Measurements from ENCODE around the gene FBN2. TPM values are rescaled to one million over a fixed set of nuclear protein-coding genes. Genes with fewer than 3 reads are reported as not detected.

Gene FBN2
- total RNA-seq, 1 donor from 2014 or later = 0.49 TPM

DNA sequence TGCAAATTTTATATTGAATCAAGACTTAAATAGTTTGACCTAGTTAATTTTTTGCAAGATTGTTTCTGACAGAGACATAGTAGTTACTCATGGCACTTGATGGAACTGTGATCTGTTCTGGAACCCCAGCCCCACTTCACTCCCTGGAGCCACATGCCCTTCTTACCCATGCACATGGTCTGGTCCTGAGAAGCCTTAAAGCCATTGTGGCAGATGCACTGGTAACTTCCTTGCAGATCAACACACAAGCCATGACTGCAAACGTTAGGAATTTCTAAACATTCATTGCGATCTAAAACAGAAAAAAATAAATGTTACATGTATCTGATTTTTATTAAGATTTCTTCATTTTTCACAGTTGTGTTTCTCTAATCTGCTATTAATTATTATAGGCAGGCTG is 233.3 kb downstream of the FBN2 start:
- no peak for DNase-seq (ENCODE audit: extremely low spot score in 2 of 2)
- no peak for TF ChIP-seq POLR2A (IDR thresholded peaks at IDR 0.05)
- TF ChIP-seq, protein P1, sequence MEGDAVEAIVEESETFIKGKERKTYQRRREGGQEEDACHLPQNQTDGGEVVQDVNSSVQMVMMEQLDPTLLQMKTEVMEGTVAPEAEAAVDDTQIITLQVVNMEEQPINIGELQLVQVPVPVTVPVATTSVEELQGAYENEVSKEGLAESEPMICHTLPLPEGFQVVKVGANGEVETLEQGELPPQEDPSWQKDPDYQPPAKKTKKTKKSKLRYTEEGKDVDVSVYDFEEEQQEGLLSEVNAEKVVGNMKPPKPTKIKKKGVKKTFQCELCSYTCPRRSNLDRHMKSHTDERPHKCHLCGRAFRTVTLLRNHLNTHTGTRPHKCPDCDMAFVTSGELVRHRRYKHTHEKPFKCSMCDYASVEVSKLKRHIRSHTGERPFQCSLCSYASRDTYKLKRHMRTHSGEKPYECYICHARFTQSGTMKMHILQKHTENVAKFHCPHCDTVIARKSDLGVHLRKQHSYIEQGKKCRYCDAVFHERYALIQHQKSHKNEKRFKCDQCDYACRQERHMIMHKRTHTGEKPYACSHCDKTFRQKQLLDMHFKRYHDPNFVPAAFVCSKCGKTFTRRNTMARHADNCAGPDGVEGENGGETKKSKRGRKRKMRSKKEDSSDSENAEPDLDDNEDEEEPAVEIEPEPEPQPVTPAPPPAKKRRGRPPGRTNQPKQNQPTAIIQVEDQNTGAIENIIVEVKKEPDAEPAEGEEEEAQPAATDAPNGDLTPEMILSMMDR (IDR thresholded peaks at IDR 0.05) = no peak
- TF ChIP-seq POLR2AphosphoS5 (IDR thresholded peaks at IDR 0.05; ENCODE audit: insufficient read depth in 1 of 2, low read depth in 1 of 2) = no peak
- no peaks in the 10 kb centered on the region for H3K36me3 ChIP-seq
- intact Hi-C loops (cut with DNase I) = loop anchor here (10.0 kb wide), 1 partner anchor 1730 kb away; no protein-coding TSS in a partner anchor
- H3K27ac ChIP-seq = no peak overlapping the region
- H3K9me3 ChIP-seq = no peaks in the 10 kb centered on the region
- H3K27me3 ChIP-seq = no peaks in the 10 kb centered on the region
- no peaks in the 10 kb centered on the region for H3K4me1 ChIP-seq
- H3K4me3 ChIP-seq = no peak overlapping the region

DNA sequence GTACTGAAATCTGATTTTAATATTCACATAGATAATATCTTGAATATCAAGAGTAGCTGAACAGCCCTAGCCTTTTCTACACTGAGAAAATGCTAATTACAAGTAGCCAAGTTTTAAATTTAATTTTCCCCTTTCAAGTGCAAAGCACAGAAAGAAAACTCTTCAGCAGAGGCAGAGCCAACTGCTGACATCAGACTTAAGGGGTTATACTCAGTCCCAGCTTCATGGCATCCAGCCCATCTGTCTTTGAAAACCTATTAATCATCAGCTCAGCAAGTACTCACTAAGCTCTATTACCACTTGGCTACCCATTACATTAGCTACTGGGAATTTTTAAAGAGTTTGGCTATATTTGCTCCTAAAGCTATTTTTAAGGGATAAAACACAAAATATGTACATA is 234.0 kb downstream of the FBN2 start:
- intact Hi-C loops (cut with DNase I) = loop anchor here (10.0 kb wide), 1 partner anchor 1729 kb away; no protein-coding TSS in a partner anchor

DNA sequence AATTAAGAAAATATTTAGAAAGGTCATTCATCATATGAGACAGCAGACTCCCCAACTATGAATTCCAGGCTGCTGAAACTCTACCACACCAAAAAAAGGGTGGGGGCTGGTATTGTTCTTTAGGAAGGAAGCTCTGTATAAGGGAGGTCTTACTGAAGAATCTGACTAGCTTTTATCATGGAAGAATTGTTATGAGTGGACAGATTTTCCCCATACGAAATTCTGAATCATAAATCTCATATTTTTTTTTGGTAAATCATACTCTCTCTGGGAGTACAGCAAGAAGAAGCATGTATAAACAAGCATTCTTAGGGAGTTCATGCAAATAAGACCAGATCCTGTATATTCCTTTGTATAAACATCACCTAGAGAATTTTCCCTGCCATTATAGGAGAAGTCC is 234.5 kb downstream of the FBN2 start:
- Histone ChIP-seq H3K36me3 (no peaks in the 10 kb centered on the region), H3K4me3 (no peak overlapping the region), H3K27me3 (no peaks in the 10 kb centered on the region), H3K9me3 (no peaks in the 10 kb centered on the region), H3K4me1 (no peaks in the 10 kb centered on the region), H3K27ac (no peak overlapping the region)
- no peak for DNase-seq (ENCODE audit: extremely low spot score in 2 of 2)
- no peak for TF ChIP-seq POLR2AphosphoS5 (IDR thresholded peaks at IDR 0.05; ENCODE audit: insufficient read depth in 1 of 2, low read depth in 1 of 2)
- no peak for TF ChIP-seq POLR2A (IDR thresholded peaks at IDR 0.05)
- TF ChIP-seq, protein P1 (IDR thresholded peaks at IDR 0.05) = no peak
- intact Hi-C loops (cut with DNase I) = loop anchor here (10.0 kb wide), 1 partner anchor 1729 kb away; no protein-coding TSS in a partner anchor

More for the DNA sequence above, 234.0 kb downstream of the FBN2 start:
- Histone ChIP-seq H3K4me1 (no peaks in the 10 kb centered on the region), H3K27me3 (no peaks in the 10 kb centered on the region), H3K27ac (no peak overlapping the region), H3K4me3 (no peak overlapping the region), H3K9me3 (no peaks in the 10 kb centered on the region), H3K36me3 (no peaks in the 10 kb centered on the region)
- no peak for TF ChIP-seq POLR2AphosphoS5 (IDR thresholded peaks at IDR 0.05; ENCODE audit: insufficient read depth in 1 of 2, low read depth in 1 of 2)
- no peak for DNase-seq (ENCODE audit: extremely low spot score in 2 of 2)

DNA sequence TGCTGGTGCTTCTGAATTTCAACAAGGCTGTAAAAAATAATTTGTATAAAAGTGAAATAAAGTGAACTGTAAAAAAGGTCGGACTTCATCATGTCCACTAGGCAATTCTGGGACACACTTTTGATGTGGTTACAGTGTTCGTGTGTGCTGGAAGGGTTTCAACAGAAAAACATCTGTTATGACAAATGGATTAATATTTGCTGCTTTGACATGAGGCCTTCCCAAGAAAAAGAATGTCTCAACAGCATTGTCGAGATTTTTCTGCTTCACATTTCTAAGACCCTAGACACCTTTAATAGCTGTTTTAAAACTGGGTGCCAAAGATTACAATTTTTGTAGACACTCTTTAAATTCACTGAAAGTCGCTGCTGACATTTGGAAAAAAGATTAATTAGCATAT is 237.9 kb downstream of the FBN2 start:
- Histone ChIP-seq H3K9me3 (no peaks in the 10 kb centered on the region), H3K36me3 (no peaks in the 10 kb centered on the region), H3K4me3 (no peak overlapping the region), H3K4me1 (no peaks in the 10 kb centered on the region), H3K27ac (no peak overlapping the region), H3K27me3 (no peaks in the 10 kb centered on the region)
- no peak for DNase-seq (ENCODE audit: extremely low spot score in 2 of 2)
- intact Hi-C loops (cut with DNase I) = loop anchor here (10.0 kb wide), 1 partner anchor 1725 kb away; no protein-coding TSS in a partner anchor
- TF ChIP-seq POLR2AphosphoS5 (IDR thresholded peaks at IDR 0.05; ENCODE audit: insufficient read depth in 1 of 2, low read depth in 1 of 2) = no peak

DNA sequence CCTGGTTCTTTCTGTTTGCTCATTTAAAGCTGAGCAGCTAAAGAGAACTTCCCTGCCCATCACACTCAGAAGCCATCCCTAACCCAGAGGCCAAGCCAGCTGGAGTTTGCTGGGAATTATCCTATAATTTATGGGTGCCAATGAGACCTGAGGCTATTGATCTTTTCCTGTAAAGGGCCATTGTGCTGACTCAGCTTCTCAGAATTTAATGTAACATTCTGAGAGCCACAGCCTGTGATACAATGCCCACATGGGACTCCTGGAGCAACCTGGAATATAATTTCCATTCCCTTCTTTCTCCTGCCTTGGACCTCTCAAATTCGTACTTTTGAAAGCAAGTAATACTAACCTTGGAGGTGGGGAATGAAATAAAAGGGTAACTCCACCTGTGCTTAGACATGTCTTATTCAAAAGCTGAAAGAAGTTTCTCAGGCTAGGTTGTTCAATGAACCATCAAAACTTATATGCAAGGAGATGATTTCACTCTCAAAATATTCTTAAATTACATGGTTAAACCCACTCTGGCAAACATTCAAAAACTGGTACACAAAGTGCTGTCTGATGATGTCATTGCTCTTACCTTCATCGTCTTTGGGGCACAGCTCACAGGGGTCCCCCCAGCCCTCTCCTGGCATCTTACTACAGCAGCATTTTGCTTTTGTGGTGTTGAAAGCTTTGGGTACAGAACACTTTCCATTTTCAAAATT is 247.7 kb downstream of the FBN2 start:
- Histone ChIP-seq H3K4me3 (no peak overlapping the region), H3K4me1 (no peaks in the 10 kb centered on the region), H3K27ac (no peak overlapping the region), H3K27me3 (no peaks in the 10 kb centered on the region), H3K9me3 (no peaks in the 10 kb centered on the region), H3K36me3 (no peaks in the 10 kb centered on the region)
- no peak for DNase-seq (ENCODE audit: extremely low spot score in 2 of 2)
- intact Hi-C loops (cut with DNase I) = no loop called here
- TF ChIP-seq POLR2A (IDR thresholded peaks at IDR 0.05) (no peak), POLR2AphosphoS5 (IDR thresholded peaks at IDR 0.05; ENCODE audit: insufficient read depth in 1 of 2, low read depth in 1 of 2) (no peak)
- TF ChIP-seq, protein P1 (IDR thresholded peaks at IDR 0.05) = no peak

DNA sequence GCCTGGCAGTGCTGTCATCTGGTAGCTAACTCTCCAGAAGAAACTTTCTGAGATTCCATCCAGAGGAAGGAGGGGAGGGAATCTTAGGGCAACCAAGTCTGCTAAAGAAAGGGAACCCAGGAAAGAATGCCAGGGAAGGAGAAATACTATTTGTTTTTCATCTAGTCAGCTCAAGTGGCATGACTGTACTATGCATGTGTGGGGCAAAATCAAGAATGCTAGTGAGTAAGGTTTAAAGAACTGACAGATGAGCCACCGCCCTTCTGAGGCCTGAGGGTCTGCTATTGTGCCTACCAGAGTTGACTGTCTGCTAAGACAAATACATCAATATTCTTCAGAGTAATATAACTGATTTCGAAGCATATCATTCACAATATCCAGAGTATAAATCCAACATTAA is 250.3 kb downstream of the FBN2 start:
- Histone ChIP-seq H3K4me3 (no peak overlapping the region), H3K27ac (no peak overlapping the region), H3K36me3 (no peaks in the 10 kb centered on the region), H3K4me1 (no peaks in the 10 kb centered on the region), H3K9me3 (no peaks in the 10 kb centered on the region), H3K27me3 (no peaks in the 10 kb centered on the region)
- intact Hi-C loops (cut with DNase I) = no loop called here
- TF ChIP-seq, protein P1 (IDR thresholded peaks at IDR 0.05) = no peak
- TF ChIP-seq POLR2A (IDR thresholded peaks at IDR 0.05) (no peak), POLR2AphosphoS5 (IDR thresholded peaks at IDR 0.05; ENCODE audit: insufficient read depth in 1 of 2, low read depth in 1 of 2) (no peak)
- DNase-seq (ENCODE audit: extremely low spot score in 2 of 2) = no peak
